Endothelial cell of umbilical vein (primary cell): ENCODE data around the gene SOX5.

Experiments
- MAX ChIP-seq: IDR thresholded peaks from 2 replicates; pipeline ENCODE4 v1.6.1; 2011; ENCODE audit not compliant: insufficient read depth, insufficient read length
- TF ChIP-seq, protein P1 (sequence below), 2 donors: IDR thresholded peaks; 1 replicate in 1 of 2; 2 replicates in 1 of 2; pipeline ENCODE4 v1.5.1; 2011; ENCODE audit warnings: low read length in 2 of 2, mild to moderate bottlenecking in 2 of 2, moderate library complexity in 2 of 2, control low read depth in 1 of 2, inconsistent platforms in 1 of 2, low read depth in 1 of 2; ENCODE audit not compliant: insufficient read depth in 1 of 2; ENCODE audit errors: extremely low read depth in 1 of 2

GRCh38 chr12:23484238-23484637 is 465.2 kb downstream of the SOX5 start:
- TF ChIP-seq, protein P1, sequence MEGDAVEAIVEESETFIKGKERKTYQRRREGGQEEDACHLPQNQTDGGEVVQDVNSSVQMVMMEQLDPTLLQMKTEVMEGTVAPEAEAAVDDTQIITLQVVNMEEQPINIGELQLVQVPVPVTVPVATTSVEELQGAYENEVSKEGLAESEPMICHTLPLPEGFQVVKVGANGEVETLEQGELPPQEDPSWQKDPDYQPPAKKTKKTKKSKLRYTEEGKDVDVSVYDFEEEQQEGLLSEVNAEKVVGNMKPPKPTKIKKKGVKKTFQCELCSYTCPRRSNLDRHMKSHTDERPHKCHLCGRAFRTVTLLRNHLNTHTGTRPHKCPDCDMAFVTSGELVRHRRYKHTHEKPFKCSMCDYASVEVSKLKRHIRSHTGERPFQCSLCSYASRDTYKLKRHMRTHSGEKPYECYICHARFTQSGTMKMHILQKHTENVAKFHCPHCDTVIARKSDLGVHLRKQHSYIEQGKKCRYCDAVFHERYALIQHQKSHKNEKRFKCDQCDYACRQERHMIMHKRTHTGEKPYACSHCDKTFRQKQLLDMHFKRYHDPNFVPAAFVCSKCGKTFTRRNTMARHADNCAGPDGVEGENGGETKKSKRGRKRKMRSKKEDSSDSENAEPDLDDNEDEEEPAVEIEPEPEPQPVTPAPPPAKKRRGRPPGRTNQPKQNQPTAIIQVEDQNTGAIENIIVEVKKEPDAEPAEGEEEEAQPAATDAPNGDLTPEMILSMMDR (IDR thresholded peaks at IDR 0.05; ENCODE audit: extremely low read depth in 1 of 2, insufficient read depth in 1 of 2, low read depth in 1 of 2, low read length in 2 of 2): no peak
- no peak for TF ChIP-seq MAX
